Muscle of leg (tissue), 11 donors: ENCODE measurements around the gene ATP1A2. TPM values are rescaled to one million over a fixed set of nuclear protein-coding genes. Genes with fewer than 3 reads are reported as not detected.
A peak's percentile ranks its signal among the peaks of the same experiment; 100 is the strongest.

Source experiments
- DNase-seq: peaks from one replicate; pipeline ENCODE4 v3.0.0; 2013
- H3K27ac ChIP-seq: one replicate; pipeline ENCODE4 v1.5.1; 2013; ENCODE audit warnings: mild to moderate bottlenecking, low read length, control low read depth
- H3K27me3 ChIP-seq: one replicate; pipeline ENCODE4 v1.6.1; 2013; ENCODE audit warnings: low read length; ENCODE audit not compliant: control insufficient read depth, insufficient read depth
- H3K36me3 ChIP-seq: one replicate; pipeline ENCODE4 v1.6.1; 2013; ENCODE audit warnings: low read length; ENCODE audit not compliant: control insufficient read depth, insufficient read depth
- H3K4me1 ChIP-seq: one replicate; pipeline ENCODE4 v1.6.1; 2013; ENCODE audit warnings: low read length; ENCODE audit not compliant: control insufficient read depth, insufficient read depth
- H3K4me3 ChIP-seq: one replicate; pipeline ENCODE4 v1.5.1; 2013; ENCODE audit warnings: low read length, control low read depth
- H3K9me3 ChIP-seq: replicated peaks from 2 replicates; pipeline ENCODE4 v1.6.1; 2013; ENCODE audit warnings: low read depth, low read length; ENCODE audit not compliant: control insufficient read depth
- WGBS: methylation state at CpG from one replicate; pipeline ENCODE4 v1.1.5; 2013; ENCODE audit warnings: missing lambda C conversion rate; ENCODE audit not compliant: insufficient coverage; 5-methylcytosine and 5-hydroxymethylcytosine counted together
- polyA plus RNA-seq, 8 donors: library from polyadenylated mRNA; unstranded; fragments of 120-200 nt; gene quantifications; one replicate each; pipeline versions ENCODE4 v1.2.1 to v1.2.3, GENCODE V29; 2013; ENCODE audit warnings: inconsistent platforms in 1 of 8, low replicate concordance in 1 of 8; ENCODE audit not compliant: insufficient read length in 8 of 8, insufficient read depth in 1 of 8
- total RNA-seq: library from RNA; stranded (reverse); fragments of 120-200 nt; gene quantifications from one replicate; pipeline ENCODE4 v1.2.4, GENCODE V29; 2013

ATP1A2 gene
- total and polyA plus RNA-seq, 9 donors = 44.6 to 85.6 (median 58.1) TPM

- peaks cover 38% of the 10 kb centered on the region for H3K4me1 ChIP-seq
- no peak overlapping the region for H3K4me3 ChIP-seq
- no peak overlapping the region for H3K27ac ChIP-seq
- 39% methylated on average over 2 of the region's 2 CpGs for WGBS
- no peaks in the 10 kb centered on the region for H3K9me3 ChIP-seq
- no peaks in the 10 kb centered on the region for H3K27me3 ChIP-seq
- H3K36me3 ChIP-seq = no peaks in the 10 kb centered on the region
- DNase-seq = no peak
Observed at GRCh38 chr1:160186729-160187128, 71.2 kb downstream of the ATP1A2 start.

GRCh38 chr1:160187407-160187806, 71.8 kb downstream of the ATP1A2 start:
- 73% methylated on average over 3 of the region's 7 CpGs for WGBS

GRCh38 chr1:160188341-160188740, 72.8 kb downstream of the ATP1A2 start:
- Histone ChIP-seq H3K4me1 (peaks cover 47% of the 10 kb centered on the region), H3K27me3 (no peaks in the 10 kb centered on the region), H3K4me3 (no peak overlapping the region), H3K9me3 (no peaks in the 10 kb centered on the region), H3K36me3 (no peaks in the 10 kb centered on the region), H3K27ac (peak overlapping the region; percentile 87)
- peak; percentile 63 for DNase-seq
- 60% methylated on average over 5 of the region's 7 CpGs for WGBS

More at GRCh38 chr1:160187407-160187806, 71.8 kb downstream of the ATP1A2 start:
- no peak overlapping the region for H3K4me3 ChIP-seq
- H3K27ac ChIP-seq = no peak overlapping the region
- H3K27me3 ChIP-seq = no peaks in the 10 kb centered on the region
- no peak for DNase-seq
- H3K9me3 ChIP-seq = no peaks in the 10 kb centered on the region
- H3K4me1 ChIP-seq = peaks cover 38% of the 10 kb centered on the region
- no peaks in the 10 kb centered on the region for H3K36me3 ChIP-seq

- Histone ChIP-seq H3K4me1 (peaks cover 52% of the 10 kb centered on the region), H3K27me3 (no peaks in the 10 kb centered on the region), H3K36me3 (peaks cover 10% of the 10 kb centered on the region), H3K4me3 (peak within 1 kb of the TSS; percentile 52), H3K27ac (peak within 1 kb of the TSS; percentile 87), H3K9me3 (no peaks in the 10 kb centered on the region)
- DNase-seq = peak; percentile 81
- WGBS = 51% methylated on average over 7 of the region's 15 CpGs
Observed at GRCh38 chr1:160189649-160190625, 74.4 kb downstream of the ATP1A2 start, which contains the start of gene CASQ1. TSS of gene CASQ1 (plus strand) at chr1:160190575. CDS start at chr1:160190752, 177 bp downstream.

DNA sequence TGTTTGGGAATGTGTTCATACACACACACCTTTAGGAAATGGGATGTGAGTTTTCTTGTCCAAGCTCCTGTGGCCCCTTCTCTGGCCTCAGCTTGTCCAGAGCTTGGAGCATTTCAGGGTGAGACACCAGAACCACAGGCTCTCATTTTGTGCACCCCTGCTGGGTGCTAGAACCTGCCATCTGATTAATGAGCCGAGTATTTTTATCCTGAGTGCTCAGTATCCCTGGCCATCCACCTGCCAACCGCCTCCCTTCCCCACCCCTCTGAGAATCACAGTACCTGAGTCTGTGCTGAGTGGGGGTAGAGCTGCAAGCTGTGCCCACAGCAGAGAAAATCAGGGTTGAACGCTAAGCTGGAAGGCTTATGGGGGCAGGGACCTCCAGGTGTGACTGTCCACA, 76.2 kb downstream of the ATP1A2 start:
- H3K27me3 ChIP-seq = no peaks in the 10 kb centered on the region
- peak overlapping the region; percentile 52 for H3K4me3 ChIP-seq
- peak overlapping the region; percentile 93 for H3K27ac ChIP-seq
- DNase-seq = no peak
- no CpG with 5 or more reads among the region's 3 CpGs for WGBS
- H3K4me1 ChIP-seq = peaks cover 46% of the 10 kb centered on the region
- H3K36me3 ChIP-seq = peaks cover 10% of the 10 kb centered on the region
- no peaks in the 10 kb centered on the region for H3K9me3 ChIP-seq

GRCh38 chr1:160192234-160192633, 76.7 kb downstream of the ATP1A2 start:
- peaks cover 10% of the 10 kb centered on the region for H3K36me3 ChIP-seq
- peak overlapping the region; percentile 52 for H3K4me3 ChIP-seq
- no peaks in the 10 kb centered on the region for H3K9me3 ChIP-seq
- peaks cover 43% of the 10 kb centered on the region for H3K4me1 ChIP-seq
- no peaks in the 10 kb centered on the region for H3K27me3 ChIP-seq
- DNase-seq = no peak
- H3K27ac ChIP-seq = peak overlapping the region; percentile 93

Other genes starting within 250 kb of the ATP1A2 start
- gene CFAP45, start 215.6 kb upstream of the ATP1A2 start, total RNA-seq = 0.22 TPM
- gene CFAP45, start 215.6 kb upstream of the ATP1A2 start, polyA plus RNA-seq = under 1 TPM; 0.18 to 0.54 (median 0.44) TPM
- gene TAGLN2, start 190.3 kb upstream of the ATP1A2 start, total RNA-seq = 84.2 TPM
- gene TAGLN2, start 190.3 kb upstream of the ATP1A2 start, polyA plus RNA-seq = 100 to 1,000 TPM; 167 to 251 (median 202) TPM
- gene IGSF9, start 170.1 kb upstream of the ATP1A2 start, total RNA-seq = 0.13 TPM
- 1 to 10 TPM in 3 of 8 donors, under 1 TPM in 5; 0.29 to 5.9 (median 0.73) TPM for gene IGSF9, start 170.1 kb upstream of the ATP1A2 start, polyA plus RNA-seq
- not detected for gene SLAMF9, start 161.5 kb upstream of the ATP1A2 start, total RNA-seq
- gene SLAMF9, start 161.5 kb upstream of the ATP1A2 start, polyA plus RNA-seq = not detected
- 3.6 TPM for gene PIGM, start 83.8 kb upstream of the ATP1A2 start, total RNA-seq
- 1 to 10 TPM; 4.3 to 6.6 (median 5.3) TPM for gene PIGM, start 83.8 kb upstream of the ATP1A2 start, polyA plus RNA-seq
- 0.35 TPM for gene KCNJ10, start 45.6 kb upstream of the ATP1A2 start, total RNA-seq
- gene KCNJ10, start 45.6 kb upstream of the ATP1A2 start, polyA plus RNA-seq = 1 to 10 TPM in 1 of 8 donors, under 1 TPM in 7; 0.30 to 1.6 (median 0.65) TPM
- 0.09 TPM for gene KCNJ9, start 34.2 kb upstream of the ATP1A2 start, total RNA-seq
- gene KCNJ9, start 34.2 kb upstream of the ATP1A2 start, polyA plus RNA-seq = under 1 TPM in 7 of 8 donors, not detected in 1; 0.04 to 0.16 (median 0.09) TPM
- 15.4 TPM for gene IGSF8, start 17.1 kb upstream of the ATP1A2 start, total RNA-seq
- gene IGSF8, start 17.1 kb upstream of the ATP1A2 start, polyA plus RNA-seq = 10 to 100 TPM; 17.7 to 26.2 (median 22.1) TPM
- gene ATP1A4, start 35.8 kb downstream of the ATP1A2 start, total RNA-seq = 0.44 TPM
- 1 to 10 TPM in 7 of 8 donors, under 1 TPM in 1; 0.96 to 3.4 (median 1.5) TPM for gene ATP1A4, start 35.8 kb downstream of the ATP1A2 start, polyA plus RNA-seq
- gene CASQ1, start 74.8 kb downstream of the ATP1A2 start, total RNA-seq = 827 TPM
- 1,000 to 10,000 TPM in 1 of 8 donors, 100 to 1,000 TPM in 7; 182 to 1,024 (median 692) TPM for gene CASQ1, start 74.8 kb downstream of the ATP1A2 start, polyA plus RNA-seq
- gene PEA15, start 89.6 kb downstream of the ATP1A2 start, total RNA-seq = 57.4 TPM
- 100 to 1,000 TPM; 110 to 171 (median 142) TPM for gene PEA15, start 89.6 kb downstream of the ATP1A2 start, polyA plus RNA-seq
- gene DCAF8, start 146.8 kb downstream of the ATP1A2 start, total RNA-seq = 70.5 TPM
- 100 to 1,000 TPM in 4 of 8 donors, 10 to 100 TPM in 4; 80.0 to 130 (median 98.6) TPM for gene DCAF8, start 146.8 kb downstream of the ATP1A2 start, polyA plus RNA-seq
- gene PEX19, start 169.4 kb downstream of the ATP1A2 start, total RNA-seq = 34.2 TPM
- gene PEX19, start 169.4 kb downstream of the ATP1A2 start, polyA plus RNA-seq = 10 to 100 TPM; 36.4 to 43.0 (median 41.9) TPM
- 117 TPM for gene COPA, start 227.5 kb downstream of the ATP1A2 start, total RNA-seq
- 100 to 1,000 TPM; 109 to 154 (median 132) TPM for gene COPA, start 227.5 kb downstream of the ATP1A2 start, polyA plus RNA-seq
- gene NCSTN, start 227.6 kb downstream of the ATP1A2 start, total RNA-seq = 43.4 TPM
- gene NCSTN, start 227.6 kb downstream of the ATP1A2 start, polyA plus RNA-seq = 100 to 1,000 TPM in 2 of 8 donors, 10 to 100 TPM in 6; 83.8 to 111 (median 98.4) TPM